COLO829 (cell line): ENCODE data around the gene ARGLU1.

Experiments used
- DNase-seq: peaks from one replicate; pipeline ENCODE4 v3.0.0; 2012; ENCODE audit warnings: low spot score

Gene ARGLU1

DNA sequence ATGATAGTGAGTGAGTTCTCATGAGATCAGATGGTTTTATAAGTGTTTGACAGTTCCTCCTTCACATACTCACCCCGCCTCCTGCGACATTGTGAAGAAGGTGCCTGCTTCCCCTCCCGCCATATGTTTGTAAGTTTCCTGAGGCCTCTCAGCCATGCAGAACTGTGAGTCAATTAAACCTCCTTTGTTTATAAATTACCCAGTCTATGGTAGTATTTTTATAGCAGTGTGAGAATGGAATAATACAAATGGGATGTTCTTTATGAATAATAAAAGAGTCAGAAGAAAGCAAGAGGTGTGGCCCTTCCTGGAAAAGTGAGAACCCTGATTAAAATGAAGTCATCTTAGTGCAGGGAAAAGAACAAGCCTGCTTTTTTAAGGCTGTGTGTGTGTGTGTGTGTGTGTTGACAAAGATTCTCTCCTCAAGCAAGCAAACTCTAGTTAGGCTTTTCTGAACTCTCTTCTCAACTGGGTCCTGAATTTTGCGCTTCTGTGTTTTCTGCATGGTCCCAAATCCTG, 18.8 kb upstream of the ARGLU1 start:
- no peak for DNase-seq

DNA sequence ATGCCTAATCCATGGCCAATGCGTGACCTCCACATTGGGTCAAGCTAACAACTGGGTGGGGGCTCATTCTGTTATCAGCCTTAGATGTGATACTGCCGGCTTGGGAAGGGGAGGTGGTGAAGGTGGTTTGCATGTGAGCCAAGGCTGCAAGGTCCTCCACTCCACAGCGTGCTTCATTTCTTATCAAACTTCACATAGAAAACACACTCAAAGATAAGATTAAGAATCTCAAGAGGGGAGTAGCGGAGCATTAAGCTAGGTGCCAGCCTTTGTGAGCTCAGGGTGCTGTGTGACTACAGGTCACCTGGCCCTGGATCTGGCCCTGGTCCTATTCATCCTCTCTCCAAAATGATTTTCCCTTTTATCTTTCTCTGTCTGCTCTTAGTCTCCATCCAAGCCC, 13.3 kb upstream of the ARGLU1 start:
- DNase-seq: no peak

DNA sequence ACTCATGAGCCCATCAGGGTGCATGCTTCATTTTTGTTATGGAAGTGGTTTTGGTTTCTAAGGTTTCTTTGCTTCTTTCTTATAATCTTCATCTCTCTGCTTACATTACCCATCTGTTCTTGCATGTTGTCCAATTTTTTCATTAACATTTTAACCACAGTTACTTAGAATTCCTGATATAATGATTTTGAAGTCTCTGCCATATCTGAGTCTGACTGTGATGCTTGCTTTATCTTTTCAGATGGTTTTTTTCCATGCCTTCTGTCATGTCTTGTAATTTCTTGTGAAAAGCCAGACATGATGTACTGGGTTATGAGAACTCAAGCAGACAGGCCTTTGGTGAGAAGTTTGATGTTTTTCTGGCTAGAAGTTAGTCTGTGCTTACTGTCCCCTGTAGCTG, 8.0 kb upstream of the ARGLU1 start:
- no peak for DNase-seq

DNA sequence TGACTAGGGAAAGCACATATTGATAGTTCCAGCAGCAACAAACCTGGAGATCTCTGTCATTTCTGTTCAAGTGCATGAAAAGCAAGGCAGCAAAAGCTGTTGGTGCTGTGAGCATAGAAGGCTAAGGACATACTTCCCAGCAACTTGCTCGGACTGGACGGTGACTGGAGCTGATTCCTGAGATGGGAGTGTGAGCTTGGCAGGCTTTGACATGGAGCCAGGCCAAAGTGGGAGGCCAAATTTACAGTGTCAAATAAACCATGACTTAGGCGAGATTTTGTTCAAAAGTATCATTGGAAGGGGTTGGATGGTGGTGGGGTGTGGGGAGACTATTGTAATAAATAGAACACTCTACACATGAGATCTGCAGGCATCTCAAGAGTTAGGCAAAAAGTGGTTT, 5.9 kb upstream of the ARGLU1 start:
- DNase-seq: no peak

DNA sequence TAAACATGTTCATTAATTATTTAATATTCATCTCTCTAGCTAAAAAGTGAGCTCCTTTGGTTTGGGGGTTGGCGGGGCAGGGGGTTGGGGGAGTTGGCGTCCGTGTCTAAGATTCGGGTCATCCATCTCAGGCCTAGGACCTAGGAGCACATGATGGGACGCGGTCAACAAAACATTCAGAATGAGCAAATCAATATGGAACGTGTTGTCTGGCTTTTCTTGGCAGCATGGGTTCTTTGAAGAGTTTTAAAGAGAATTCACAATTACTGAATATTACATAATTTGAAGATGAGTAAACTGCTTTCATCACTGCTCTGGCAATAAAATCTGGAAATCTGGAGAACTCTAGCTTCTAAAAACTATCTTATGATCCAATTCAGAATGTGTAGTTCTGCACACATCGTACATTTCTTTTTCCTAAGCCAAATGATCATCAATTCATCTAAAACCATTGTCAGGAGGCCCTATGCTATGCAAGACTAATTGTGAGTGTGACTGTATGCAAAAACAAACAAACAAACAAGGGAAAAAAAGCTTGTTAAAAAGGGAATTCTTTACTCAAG, 5.4 kb upstream of the ARGLU1 start:
- DNase-seq: no peak

DNA sequence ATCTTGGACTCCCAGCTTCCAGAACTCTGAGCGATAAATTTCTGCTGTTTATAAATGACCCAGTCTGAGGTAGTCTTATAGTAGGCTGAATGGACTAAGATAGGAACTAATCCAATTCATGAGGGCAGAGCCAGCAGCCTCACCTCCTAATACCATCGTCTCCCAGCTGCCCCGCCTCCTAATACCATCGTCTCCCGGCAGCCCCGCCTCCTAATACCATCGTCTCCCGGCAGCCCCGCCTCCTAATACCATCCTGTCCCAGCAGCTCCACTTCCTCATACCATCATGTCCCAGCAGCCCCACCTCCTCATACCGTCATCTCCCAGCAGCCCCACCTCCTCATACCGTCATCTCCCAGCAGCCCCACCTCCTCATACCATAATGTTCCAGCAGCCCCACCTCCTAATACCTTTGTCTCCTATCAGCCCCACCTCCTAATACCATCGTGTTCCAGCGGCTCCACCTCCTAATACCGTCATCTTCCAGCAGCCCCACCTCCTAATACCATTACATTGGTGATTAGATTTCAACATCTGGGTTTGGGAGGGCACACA, 2.4 kb upstream of the ARGLU1 start:
- no peak for DNase-seq

DNA sequence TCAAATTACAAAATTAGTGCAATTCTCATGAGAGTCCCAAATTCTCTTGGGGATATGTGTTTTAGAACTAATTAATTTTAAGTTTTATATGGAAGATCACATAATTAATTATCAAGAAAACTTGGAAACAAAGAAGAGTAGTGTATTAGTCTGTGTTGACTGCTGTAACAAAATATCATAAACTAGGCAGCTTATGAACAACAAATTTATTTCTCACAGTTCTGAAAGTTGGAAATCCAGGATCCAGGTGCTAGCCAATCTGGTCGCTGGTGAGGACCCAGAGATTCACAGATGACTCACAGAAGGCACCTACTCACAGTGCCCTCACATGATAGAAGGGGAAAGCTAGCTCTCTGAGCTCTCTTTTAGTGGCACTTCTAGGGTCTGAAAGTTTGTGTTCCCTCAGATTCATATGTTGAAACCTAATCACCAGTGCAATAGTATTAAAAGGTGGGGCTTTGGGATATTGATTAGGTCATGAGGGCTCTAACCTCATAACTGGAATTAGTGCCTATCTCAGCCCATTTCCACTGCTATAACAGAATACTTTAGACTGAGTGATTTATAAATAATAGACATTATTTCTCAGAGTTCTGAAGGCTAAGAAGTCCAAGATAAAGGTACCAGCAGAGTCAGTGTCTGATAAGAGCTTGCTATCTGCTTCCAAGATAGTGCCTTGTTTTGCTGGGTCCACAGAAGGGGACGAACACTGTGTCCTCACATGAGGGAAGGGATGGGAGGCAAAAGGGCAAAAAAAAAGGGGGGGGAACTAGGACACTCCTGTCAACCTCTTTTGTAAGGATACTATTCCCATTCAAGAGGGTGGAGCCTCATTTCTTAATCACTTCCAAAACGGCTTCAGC, 1.5 kb upstream of the ARGLU1 start:
- no peak for DNase-seq

DNA sequence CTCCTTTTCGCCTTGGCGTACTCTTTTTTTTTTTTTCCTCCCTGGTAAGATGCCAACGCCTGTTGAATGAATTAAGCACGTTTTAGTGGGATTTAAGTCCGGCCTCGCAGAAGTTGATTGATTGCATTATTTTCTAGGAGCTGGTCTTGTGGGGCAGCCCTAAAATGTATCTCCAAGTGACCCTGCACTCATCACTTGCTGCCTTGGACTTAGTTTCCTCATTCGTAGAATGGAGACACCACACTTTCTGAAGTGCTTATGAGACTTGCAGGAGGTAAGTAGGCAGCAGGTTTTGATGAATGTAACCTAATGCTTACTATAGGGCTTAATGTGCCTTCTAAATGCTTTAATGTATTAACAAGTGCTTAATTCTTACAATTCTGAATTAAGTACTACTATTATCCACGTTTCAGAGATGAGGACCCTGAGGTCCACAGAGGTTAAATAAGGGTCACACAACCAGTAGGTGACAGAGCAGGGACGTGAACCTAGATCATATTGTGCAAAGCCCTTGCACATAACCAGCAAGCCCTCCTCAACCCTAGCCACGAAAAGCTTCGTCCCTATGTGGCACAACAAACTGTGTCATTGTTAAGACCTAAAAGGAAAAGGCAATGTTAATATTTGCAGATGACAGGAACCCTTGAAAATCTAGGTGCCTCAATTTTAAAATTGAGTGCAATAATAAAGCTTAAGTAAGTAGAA, 514 bp upstream of the ARGLU1 start:
- DNase-seq: no peak

DNA sequence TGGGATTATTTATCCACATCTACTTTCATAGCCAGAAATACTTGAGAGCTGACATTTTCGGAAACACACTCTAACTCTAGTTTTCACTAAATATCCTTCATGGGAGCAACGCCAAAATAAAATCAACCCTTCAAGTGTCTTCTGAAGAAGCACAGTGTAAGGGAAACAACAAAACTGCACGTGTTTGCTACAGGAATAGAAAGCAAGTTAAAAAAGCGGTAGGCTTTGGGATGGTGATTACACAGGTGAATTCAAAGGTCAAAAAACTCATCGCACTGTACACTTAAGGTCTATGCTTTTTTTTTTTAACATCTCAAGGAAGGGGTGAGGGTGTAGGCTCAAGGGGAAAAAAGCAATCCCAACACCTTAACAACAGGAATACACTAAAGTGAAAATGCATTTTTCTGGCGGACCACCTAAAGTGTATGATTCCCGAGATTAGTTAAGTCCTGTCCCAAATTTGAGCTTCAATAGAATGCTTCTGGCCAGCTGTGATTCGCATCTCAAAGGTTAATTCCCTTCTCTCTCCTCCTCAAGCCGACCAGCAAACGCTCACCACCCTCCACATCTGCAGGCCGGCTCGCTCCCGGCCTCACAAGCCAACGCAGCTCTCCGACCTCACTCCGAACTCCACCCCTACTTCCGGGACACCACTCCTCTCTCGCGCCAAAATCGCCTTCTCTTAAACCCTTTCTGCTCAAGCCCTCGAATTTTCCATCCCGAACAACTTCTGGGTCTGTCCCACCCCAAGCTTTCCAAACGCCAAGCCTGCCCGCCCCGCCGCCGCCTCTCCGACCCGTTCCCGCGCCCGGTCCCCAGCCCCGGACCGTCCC, 1.1 kb downstream of the ARGLU1 start:
- peak; percentile 51 for DNase-seq

DNA sequence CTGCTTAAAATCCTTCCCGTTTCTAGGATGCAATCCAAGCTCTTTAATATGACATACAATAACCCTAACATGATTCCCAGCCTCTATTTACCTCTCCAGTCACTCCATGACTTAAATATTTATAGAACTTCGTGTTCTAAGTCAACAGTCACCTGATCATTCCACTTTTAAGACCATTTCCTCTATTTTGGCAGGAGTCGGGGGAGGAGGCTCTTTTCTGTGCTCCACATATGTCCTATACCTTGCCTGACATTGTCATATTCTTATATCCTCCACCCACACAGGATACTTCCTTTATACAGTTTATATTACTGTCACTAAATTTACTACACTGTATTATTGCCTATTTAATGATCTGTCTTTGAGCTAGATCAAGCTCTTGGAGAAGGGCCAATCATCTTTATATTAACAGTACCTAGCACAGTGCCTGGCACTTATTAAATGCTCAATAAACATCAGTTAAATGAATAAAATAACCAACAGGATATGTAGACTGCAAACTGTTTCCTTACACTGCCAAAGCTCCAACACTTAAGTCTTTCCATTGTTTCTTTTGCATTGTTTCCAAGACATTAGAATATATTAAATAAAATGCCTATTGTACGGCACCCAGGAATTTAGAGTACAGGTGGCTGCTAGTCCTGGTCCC, 2.7 kb downstream of the ARGLU1 start:
- DNase-seq: no peak

DNA sequence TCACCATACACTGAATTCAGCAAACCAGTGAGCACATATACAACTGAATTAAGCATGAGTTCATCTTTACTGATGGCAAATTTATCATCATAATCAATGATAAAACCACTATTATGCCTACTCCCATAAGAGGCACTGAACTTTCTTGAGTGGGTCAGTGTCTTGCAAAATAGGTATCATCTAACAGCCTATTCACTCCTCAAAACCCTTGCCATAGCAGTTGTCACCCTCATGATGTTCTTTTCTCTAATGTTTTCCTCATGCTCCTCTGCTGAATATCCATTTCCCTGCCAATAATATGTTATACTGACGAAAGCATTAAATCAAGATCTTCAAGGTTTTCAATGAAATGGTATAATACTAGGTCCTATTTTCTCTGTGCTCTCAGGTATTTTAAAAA, 5.6 kb downstream of the ARGLU1 start:
- DNase-seq: no peak

DNA sequence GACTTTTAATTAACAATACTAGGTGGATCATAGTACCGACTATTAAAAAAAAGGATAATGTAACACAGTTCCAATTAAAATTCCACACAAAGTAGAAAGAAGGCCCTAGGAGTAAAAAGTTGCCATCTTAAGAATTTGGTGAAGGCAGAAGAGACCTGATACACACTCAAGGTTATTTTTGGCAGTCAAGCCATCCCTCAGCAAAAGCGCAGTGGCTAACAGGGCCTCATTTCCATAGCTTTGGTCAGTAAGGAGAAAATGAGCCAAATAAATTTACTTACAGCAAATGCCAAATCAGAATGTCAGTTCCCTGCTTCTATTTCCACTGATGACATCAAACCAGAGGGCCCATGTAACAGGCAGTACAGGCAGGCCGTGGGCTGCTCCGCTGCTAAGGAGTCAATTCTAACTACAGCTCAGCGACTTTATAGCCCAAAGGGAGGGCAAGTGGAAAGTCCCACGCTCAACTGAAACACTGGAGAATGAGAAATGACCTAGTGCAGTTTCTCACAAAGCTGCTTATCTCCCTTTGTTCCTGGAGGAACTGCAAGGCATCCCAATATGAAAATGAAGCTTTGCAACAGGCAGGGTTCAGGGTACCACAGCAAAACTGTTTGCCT, 6.3 kb downstream of the ARGLU1 start:
- DNase-seq: no peak

DNA sequence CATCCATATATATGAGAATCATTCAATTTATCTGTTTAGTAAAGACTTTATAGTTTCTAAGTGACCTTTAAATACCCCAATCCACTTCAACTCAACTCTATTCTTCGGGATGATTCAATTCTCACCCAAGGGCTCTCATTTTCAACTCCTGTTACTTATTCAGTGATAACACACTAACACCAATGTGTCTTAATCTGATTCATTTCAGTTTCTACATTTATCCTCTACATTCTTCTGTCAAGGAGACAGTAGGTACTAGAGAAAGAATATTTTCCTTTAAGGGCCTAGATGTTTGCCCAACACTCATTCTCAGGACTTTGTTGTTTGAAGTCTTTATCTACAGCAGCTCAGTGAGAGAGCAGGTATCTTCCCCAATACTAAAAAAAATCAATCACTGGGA, 7.1 kb downstream of the ARGLU1 start:
- DNase-seq: no peak

DNA sequence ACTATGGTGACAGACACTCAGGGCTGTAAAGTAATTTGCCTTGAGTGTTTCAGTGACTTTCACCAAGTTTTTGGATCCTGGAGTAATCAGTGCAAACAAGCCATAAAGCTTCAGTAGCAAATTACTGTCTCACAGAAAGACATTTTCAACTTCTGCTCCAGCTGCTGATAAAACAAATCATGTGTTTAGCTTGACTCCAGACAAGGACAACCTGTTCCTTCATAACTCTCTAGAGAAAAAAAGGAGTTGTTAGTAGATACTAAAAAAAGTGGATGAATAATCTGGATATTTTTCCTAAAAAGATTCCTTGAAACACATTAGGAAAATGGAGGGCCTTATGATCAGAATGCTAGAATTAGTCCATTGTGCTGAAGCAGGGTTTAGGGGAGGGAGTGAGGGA, 9.4 kb downstream of the ARGLU1 start:
- DNase-seq: no peak

DNA sequence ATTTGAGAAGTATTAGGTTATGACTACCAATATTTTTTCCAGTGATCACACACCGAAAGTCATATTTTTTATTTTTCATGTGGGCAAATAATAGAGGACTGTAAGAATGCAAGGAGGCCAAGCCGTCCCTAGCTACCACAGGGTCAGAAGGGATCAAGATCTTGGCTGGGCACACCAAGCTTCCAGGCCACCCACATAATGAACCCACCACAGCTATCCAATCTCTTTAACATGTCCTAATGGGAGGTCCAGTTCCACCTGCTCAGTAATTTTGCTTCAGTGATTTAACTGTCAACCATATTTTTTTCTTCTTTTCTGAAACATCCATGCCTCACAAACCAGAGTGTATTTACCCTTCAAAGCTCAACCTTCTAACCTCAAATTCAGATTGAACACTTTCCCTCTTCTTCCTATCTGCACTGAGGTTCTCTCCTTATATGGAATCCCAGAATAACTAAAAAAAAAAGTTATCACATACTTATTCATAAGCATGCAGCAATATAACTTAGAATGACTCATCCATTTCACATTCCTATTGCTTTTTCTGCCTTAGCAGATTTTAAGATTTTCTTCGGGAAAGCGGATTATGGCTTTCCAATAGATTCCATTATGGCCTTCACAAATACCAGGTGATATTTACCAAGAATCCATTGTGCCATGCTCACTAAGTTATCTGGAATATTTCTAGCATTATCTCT, 12.2 kb downstream of the ARGLU1 start:
- no peak for DNase-seq

DNA sequence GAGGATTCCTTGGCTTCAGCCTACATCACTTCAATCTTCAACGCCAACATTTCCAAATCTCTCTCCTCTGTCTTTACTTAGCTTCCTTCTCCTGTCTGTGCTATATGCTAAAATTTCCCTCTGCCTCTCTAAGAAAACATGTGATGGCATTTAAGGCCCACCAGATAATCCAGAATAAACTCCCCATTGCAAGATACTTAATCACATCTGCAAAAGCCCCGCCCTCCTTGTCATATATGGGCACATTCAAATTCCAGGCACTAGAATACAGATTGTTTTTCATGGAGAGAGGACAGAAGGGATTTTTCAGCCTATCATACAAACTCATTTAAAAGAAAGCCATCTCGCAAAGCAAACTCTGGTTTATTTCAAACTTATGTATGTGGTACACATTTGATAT, 16.2 kb downstream of the ARGLU1 start:
- no peak for DNase-seq

DNA sequence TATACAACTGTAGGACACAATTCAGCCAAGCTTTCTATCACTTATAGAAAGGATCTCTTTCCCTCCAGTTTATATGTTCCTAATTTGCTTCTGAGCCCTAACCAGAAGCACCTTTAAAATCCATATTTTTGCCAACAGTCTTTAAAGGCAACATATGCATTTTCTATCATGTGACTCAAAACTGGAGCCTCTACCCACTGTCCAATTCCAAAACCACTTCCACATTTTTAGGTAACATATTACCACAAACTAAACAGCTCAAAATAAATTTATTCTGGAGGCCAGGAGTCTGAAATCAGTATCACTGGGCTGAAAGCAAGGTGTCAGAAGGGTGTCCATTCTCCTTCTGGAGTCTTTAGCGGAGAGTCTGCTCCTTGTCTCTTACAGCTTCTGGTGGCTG, 16.6 kb downstream of the ARGLU1 start:
- no peak for DNase-seq

DNA sequence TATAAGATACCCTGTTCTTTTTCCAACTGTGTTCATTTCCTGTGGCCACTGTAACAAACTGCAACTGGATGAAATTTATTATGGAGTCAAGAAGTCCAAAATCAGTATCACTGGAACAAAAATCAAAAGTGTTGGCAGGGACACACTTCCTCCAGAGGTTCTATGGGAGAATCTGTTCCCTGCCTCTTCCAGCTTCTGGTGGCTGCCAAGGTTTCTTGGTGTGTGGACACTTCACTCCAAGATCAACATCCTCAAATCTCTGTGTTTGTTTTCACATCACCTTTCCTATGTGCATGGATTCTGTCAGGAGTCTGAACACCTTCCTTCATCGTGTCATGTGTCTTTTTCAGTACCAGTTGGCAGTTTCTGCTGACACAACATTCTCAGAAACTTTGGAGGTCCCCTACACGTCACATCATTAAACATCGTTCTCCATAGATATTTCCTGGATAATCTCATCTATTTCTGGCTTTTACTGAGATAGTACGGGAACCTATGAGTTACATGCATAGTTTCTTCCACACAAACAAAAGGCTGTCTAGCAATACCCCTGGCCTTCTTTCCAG, 17.3 kb downstream of the ARGLU1 start:
- DNase-seq: no peak

DNA sequence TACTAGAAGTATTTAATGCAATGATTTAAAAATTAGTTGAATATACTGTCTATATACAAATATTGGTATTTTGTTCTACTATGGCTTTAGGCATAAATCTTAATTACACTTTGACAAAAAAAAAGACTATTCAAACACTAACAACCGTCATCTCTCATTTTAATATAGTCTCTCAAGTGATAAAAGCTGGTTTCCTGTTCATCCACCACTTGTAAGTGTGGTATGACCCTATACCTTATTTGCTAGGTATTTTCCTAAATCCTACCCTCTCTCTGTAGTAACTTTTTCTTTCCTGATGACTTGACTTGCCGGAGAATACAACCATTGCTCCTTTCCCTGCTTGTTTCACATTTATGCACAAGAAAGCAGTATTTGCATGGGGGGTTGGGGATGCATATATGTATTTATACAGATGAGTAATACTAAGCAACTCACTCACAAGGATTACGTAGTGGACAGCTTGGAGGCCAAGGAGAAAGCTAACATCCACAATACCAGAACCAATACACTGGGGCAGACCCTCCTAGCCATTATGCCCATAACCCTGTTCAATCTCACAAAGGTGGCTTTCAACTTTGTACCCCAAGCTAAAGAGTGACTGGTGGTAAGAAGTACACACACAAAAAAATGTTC, 19.8 kb downstream of the ARGLU1 start:
- DNase-seq: no peak
